ENCODE data around the gene RNGTT.

RNGTT gene

GRCh38 chr6:88763160-88763559 lies 200.3 kb downstream of the RNGTT start:
- no peak for DNase-seq (ENCODE audit: low read depth)
- TF ChIP-seq, protein P1, sequence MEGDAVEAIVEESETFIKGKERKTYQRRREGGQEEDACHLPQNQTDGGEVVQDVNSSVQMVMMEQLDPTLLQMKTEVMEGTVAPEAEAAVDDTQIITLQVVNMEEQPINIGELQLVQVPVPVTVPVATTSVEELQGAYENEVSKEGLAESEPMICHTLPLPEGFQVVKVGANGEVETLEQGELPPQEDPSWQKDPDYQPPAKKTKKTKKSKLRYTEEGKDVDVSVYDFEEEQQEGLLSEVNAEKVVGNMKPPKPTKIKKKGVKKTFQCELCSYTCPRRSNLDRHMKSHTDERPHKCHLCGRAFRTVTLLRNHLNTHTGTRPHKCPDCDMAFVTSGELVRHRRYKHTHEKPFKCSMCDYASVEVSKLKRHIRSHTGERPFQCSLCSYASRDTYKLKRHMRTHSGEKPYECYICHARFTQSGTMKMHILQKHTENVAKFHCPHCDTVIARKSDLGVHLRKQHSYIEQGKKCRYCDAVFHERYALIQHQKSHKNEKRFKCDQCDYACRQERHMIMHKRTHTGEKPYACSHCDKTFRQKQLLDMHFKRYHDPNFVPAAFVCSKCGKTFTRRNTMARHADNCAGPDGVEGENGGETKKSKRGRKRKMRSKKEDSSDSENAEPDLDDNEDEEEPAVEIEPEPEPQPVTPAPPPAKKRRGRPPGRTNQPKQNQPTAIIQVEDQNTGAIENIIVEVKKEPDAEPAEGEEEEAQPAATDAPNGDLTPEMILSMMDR (IDR thresholded peaks at IDR 0.05; ENCODE audit: control insufficient read depth, insufficient read depth, low read depth, low read length, missing control alignments) = no peak
- H3K4me3 ChIP-seq (ENCODE audit: control insufficient read depth, low read depth, low read length) = no peak overlapping the region

DNA sequence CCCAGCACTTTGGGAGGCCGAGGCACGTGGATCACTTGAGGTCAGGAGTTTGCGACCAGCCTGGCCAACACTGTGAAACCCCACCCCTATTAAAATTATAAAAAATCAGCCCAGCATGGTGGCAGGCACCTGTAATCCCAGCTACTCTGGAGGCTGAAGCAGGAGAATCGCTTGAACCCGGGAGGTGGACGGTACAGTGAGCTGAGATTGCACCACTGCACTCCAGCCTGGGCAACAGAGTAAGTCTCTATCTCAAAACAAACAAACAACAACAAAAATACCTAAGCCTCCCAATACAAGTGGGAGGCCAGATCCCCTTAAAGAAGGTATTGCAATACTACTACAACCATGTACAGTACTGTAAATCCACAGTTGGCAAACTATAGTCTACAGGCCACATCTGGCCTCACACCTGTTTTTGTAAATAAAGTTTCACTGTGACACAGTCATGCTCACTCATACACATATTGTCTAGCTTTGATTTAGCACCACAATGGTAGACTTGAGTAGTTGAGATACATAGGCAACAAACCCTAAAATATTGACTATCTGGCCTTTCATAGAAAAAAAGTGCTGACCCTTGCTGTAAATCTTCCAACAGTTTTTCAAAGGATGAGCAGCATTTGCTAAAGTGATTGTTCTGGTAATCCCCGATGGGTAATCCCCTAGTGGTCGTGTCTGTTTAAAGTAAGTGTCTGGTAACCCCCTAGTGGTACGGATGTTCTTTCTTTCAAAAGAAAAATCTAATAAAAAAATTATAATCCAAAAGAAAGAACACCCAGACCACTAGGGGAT lies 202.0 kb downstream of the RNGTT start:
- H3K4me3 ChIP-seq (ENCODE audit: control insufficient read depth, low read depth, low read length) = no peak overlapping the region
- TF ChIP-seq, protein P1 (IDR thresholded peaks at IDR 0.05; ENCODE audit: control insufficient read depth, insufficient read depth, low read depth, low read length, missing control alignments) = no peak
- no peak for DNase-seq (ENCODE audit: low read depth)

DNA sequence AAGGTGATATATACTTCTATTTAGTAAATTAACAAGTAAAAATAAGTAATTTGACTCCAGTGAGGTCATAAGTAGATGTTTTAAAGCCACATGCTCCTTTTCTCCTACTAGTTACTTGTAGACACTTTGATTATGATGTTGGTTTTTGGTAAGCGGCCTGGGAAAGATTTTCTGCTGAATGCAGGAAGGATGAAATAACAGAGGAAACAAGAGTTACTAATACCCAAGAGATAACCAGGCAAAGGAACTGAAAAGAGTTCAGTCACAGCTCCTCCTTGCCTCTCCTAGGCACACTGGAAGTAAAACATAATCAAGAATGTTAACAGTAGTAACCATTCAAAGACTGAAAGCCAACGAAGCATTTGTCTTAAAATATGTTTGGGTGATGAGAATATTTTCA lies 203.3 kb downstream of the RNGTT start:
- TF ChIP-seq, protein P1 (IDR thresholded peaks at IDR 0.05; ENCODE audit: control insufficient read depth, insufficient read depth, low read depth, low read length, missing control alignments) = no peak
- H3K4me3 ChIP-seq (ENCODE audit: control insufficient read depth, low read depth, low read length) = no peak overlapping the region
- DNase-seq (ENCODE audit: low read depth) = no peak

DNA sequence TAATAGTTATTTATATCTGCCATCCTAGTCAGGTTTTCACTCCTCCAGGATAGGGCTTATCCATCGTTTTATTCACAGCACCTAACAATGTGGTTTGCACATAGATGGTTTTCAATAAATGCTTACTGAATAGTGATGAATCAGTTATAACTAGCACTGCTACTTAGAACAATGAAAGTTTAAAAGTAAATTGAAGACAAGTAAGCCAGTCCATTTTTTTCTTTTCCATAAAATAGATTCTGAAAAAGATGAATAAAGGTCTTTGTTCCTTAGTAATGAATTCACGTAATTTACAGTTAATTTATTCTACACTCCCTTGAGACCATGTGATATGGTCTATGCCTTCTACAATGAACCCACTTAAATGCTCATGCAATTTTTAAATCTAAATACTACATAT lies 212.5 kb downstream of the RNGTT start:
- no peak for DNase-seq (ENCODE audit: low read depth)
- TF ChIP-seq, protein P1 (IDR thresholded peaks at IDR 0.05; ENCODE audit: control insufficient read depth, insufficient read depth, low read depth, low read length, missing control alignments) = no peak
- H3K4me3 ChIP-seq (ENCODE audit: control insufficient read depth, low read depth, low read length) = no peak overlapping the region

DNA sequence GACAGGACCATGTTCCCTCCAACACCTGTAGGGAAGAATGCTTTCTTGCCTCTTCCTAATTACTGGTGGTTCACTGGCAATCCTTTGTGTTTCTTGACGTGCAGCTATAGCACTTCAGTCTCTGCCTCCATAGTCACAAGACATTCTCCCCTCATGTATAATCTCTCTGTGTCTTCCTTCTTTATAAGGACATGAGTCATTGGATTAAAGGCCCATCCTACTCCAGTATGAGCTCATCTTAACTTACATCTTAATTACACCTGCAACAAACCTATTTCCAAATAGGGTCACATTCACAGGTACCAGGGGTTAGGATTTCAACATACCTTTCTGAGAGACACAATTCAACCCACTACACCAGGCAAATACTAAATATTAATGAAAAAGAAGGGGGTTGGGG lies 213.6 kb downstream of the RNGTT start:
- TF ChIP-seq, protein P1 (IDR thresholded peaks at IDR 0.05; ENCODE audit: control insufficient read depth, insufficient read depth, low read depth, low read length, missing control alignments) = no peak
- DNase-seq (ENCODE audit: low read depth) = no peak

GRCh38 chr6:88748141-88748540 lies 215.3 kb downstream of the RNGTT start:
- TF ChIP-seq, protein P1 (IDR thresholded peaks at IDR 0.05; ENCODE audit: control insufficient read depth, insufficient read depth, low read depth, low read length, missing control alignments) = no peak
- DNase-seq (ENCODE audit: low read depth) = no peak
- no peak overlapping the region for H3K4me3 ChIP-seq (ENCODE audit: control insufficient read depth, low read depth, low read length)

More for the DNA sequence above, 213.6 kb downstream of the RNGTT start:
- no peak overlapping the region for H3K4me3 ChIP-seq (ENCODE audit: control insufficient read depth, low read depth, low read length)
